GM12874 (cell line): ENCODE measurements around the gene MACROD2.

ENCODE experiments used
- CTCF ChIP-seq: IDR thresholded peaks from 2 replicates; pipeline ENCODE4 v1.5.1; 2011; ENCODE audit warnings: low read depth, mild to moderate bottlenecking, control low read depth, low read length, moderate library complexity; ENCODE audit not compliant: insufficient read depth

The MACROD2 gene

DNA sequence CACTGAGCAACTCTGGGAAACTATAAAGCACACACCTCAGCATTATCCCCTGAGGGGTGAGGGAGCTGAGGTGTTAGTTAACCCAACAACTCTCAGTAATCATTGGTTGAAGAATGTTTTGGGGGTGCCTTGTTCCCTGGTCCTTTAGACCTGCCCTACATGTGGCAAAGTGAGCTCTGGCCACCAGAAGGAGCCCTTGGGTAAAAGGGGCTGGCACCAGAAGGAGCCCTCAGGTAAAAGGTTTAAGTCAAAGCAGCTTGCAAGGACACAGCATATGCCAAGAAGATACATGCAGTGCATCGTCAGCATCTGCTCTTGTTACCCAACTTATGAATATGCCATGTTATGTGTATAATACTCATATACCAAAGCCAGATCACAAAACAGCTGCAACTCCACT lies 1496.3 kb downstream of the MACROD2 start:
- TF ChIP-seq CTCF = 0 out of 2 replicates have a peak, but pooled peaks have one; percentile 3

DNA sequence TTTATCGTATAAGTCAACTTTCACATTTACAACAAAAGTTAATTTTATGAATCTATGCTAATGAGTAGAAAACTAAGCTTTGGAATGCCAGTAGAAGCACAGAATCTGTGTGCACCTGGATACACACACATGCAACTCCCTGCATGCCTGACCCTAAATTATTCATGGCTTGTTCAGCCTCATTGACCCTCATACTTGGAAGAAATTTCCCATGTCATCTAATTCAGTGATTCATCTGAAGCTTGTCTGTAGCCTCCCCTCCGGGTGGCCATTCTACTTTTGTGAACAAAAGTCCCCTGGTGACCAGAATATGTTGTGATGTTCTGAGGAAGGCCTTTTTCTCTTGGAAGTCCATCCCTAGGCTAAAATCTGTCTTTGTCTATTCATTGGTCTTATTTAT lies 1499.5 kb downstream of the MACROD2 start:
- no peak for TF ChIP-seq CTCF

- TF ChIP-seq CTCF = no peak
These were observed 1501.3 kb downstream of the MACROD2 start for GRCh38 chr20:15496501-15497039.

DNA sequence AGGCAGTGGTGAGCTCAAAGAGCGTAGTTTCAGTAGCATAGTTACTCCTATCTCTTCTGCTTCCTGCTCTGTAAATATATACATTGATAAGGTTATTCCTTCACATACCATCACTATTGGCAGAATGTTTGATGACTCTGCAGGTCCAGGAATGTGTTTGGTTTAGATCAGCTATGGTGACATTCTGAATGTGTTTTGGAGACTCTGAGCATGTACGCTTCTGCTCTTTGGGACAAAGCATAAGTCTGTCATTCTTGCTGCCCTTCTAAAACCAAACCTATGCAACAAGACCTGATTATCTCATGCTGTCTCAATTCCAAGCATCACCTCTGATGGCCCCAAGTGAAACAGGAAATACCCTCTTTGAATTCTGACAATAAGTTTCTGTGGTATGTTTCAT lies 1503.6 kb downstream of the MACROD2 start:
- TF ChIP-seq CTCF = no peak

DNA sequence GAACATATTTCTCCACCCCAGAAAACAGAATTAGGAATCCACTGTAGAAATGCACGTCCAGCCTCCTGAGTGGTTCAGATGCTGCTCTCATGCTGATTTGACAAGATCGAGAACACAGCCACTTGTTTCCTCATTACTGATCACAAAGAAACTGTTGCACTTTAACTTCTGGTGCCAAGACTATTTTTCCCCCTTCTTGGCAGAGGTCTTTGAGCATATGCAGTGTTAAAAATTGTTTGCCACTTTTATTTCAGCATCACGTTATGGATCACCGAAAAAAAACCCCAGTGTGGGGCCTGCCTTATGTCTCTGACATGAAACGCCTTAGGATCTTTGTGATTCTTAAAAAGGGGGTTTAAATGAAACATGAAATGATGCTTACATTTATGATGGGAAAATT lies 1511.0 kb downstream of the MACROD2 start:
- no peak for TF ChIP-seq CTCF

DNA sequence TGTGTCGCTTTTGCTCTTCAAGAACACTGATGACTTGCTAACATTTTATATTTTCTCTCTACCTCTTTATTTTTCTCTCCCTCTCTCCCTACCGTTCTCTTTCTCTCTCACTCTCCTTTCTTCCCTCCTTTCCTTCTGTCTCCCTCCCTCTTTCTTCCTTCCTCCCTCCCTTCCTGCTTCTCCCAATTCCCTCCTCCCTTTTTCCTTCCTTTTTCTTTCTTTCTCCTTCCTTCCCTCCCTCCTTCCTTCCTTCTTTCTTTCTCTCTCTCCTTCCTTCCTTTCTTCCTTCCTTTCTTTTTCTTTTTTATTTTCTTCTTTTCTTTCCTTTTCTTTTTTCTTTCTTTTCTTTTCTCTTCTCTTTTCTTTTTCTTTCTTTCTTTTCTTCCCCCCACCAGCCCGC lies 1511.8 kb downstream of the MACROD2 start:
- no peak for TF ChIP-seq CTCF

- no peak for TF ChIP-seq CTCF
These were observed 1516.2 kb downstream of the MACROD2 start for GRCh38 chr20:15511551-15511950.
